A673 (cell line): ENCODE measurements around the gene ARHGAP4.

Experiments
- CTCF ChIP-seq: fragments of 300-800, 200-600 bp; sonication (generic); conservative IDR thresholded peaks from 2 replicates; pipeline ENCODE4 v1.5.1; 2017; ENCODE audit warnings: low read depth, mild to moderate bottlenecking, antibody characterized with exemption, low read length, moderate library complexity, mixed read lengths
- EZH2 ChIP-seq: fragments of 200-600 bp; sonication (generic); IDR thresholded peaks from 2 replicates; pipeline ENCODE4 v1.6.1; 2017; ENCODE audit warnings: borderline replicate concordance, low read depth, mild to moderate bottlenecking, mixed read lengths, antibody characterized with exemption, low read length; ENCODE audit not compliant: poor library complexity, severe bottlenecking

- TF ChIP-seq CTCF (no peak), EZH2 (no peak)
Measured at GRCh38 chrX:153929576-153929975, 3.5 kb upstream of the ARHGAP4 start.
